ENCODE data around the gene PTPN23. TPM values are rescaled to one million over a fixed set of nuclear protein-coding genes. Genes with fewer than 3 reads are reported as not detected.

Gene PTPN23
- total and polyA plus RNA-seq, 9 of the 15 experiments (the other 6 are each of a cell fraction or from before 2014, with no cell fraction given), result 0.41 to 58.7 (median 7.2) TPM

DNA sequence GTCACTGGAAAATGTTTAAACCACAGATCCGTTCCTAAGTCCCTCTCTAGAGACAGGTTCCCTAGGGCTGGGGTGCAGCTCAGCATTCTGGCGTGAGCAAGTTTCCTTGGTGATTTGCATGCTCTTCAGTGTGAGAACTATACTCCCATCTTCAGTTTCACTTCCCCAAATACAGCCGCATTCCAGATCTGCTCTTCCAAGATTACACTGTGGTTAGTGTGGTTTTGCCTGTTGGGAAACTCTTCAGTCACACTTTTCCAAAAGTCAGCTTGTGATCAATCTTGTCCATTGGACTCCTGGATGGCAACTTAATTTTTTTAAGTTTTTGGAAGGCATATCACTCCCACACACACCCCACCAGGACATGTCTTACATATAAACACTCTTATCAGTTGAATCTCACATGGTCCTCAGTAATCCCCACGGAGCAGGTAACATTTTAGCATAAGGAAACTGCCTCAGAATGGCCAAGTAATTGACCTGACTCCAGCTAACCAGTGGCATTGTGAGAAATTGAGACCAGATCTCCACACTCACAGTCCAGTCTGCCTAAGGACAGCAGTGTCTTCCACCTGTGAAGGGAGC, 33.5 kb upstream of the PTPN23 start (continued):
- TF ChIP-seq, protein P1, sequence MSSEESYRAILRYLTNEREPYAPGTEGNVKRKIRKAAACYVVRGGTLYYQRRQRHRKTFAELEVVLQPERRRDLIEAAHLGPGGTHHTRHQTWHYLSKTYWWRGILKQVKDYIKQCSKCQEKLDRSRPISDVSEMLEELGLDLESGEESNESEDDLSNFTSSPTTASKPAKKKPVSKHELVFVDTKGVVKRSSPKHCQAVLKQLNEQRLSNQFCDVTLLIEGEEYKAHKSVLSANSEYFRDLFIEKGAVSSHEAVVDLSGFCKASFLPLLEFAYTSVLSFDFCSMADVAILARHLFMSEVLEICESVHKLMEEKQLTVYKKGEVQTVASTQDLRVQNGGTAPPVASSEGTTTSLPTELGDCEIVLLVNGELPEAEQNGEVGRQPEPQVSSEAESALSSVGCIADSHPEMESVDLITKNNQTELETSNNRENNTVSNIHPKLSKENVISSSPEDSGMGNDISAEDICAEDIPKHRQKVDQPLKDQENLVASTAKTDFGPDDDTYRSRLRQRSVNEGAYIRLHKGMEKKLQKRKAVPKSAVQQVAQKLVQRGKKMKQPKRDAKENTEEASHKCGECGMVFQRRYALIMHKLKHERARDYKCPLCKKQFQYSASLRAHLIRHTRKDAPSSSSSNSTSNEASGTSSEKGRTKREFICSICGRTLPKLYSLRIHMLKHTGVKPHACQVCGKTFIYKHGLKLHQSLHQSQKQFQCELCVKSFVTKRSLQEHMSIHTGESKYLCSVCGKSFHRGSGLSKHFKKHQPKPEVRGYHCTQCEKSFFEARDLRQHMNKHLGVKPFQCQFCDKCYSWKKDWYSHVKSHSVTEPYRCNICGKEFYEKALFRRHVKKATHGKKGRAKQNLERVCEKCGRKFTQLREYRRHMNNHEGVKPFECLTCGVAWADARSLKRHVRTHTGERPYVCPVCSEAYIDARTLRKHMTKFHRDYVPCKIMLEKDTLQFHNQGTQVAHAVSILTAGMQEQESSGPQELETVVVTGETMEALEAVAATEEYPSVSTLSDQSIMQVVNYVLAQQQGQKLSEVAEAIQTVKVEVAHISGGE (CRISPR knock-in tag; IDR thresholded peaks at IDR 0.05), result peak in 1 of 3 experiments; percentile 52; a peak in 1 of 6 replicates
- no peak for TF ChIP-seq SNIP1 (IDR thresholded peaks at IDR 0.05; ENCODE audit: low read depth)
- TF ChIP-seq, protein P2, sequence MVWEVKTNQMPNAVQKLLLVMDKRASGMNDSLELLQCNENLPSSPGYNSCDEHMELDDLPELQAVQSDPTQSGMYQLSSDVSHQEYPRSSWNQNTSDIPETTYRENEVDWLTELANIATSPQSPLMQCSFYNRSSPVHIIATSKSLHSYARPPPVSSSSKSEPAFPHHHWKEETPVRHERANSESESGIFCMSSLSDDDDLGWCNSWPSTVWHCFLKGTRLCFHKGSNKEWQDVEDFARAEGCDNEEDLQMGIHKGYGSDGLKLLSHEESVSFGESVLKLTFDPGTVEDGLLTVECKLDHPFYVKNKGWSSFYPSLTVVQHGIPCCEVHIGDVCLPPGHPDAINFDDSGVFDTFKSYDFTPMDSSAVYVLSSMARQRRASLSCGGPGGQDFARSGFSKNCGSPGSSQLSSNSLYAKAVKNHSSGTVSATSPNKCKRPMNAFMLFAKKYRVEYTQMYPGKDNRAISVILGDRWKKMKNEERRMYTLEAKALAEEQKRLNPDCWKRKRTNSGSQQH (CRISPR knock-in tag; IDR thresholded peaks at IDR 0.05), result no peak
- no peak for TF ChIP-seq MEF2D (tag; conservative IDR thresholded peaks at IDR 0.05; ENCODE audit: low read depth)
- TF ChIP-seq SMARCB1 (IDR thresholded peaks at IDR 0.05; ENCODE audit: insufficient read length, low read depth), result no peak
- TF ChIP-seq ZBTB5 (IDR thresholded peaks at IDR 0.05), result no peak
- TF ChIP-seq, protein P3, sequence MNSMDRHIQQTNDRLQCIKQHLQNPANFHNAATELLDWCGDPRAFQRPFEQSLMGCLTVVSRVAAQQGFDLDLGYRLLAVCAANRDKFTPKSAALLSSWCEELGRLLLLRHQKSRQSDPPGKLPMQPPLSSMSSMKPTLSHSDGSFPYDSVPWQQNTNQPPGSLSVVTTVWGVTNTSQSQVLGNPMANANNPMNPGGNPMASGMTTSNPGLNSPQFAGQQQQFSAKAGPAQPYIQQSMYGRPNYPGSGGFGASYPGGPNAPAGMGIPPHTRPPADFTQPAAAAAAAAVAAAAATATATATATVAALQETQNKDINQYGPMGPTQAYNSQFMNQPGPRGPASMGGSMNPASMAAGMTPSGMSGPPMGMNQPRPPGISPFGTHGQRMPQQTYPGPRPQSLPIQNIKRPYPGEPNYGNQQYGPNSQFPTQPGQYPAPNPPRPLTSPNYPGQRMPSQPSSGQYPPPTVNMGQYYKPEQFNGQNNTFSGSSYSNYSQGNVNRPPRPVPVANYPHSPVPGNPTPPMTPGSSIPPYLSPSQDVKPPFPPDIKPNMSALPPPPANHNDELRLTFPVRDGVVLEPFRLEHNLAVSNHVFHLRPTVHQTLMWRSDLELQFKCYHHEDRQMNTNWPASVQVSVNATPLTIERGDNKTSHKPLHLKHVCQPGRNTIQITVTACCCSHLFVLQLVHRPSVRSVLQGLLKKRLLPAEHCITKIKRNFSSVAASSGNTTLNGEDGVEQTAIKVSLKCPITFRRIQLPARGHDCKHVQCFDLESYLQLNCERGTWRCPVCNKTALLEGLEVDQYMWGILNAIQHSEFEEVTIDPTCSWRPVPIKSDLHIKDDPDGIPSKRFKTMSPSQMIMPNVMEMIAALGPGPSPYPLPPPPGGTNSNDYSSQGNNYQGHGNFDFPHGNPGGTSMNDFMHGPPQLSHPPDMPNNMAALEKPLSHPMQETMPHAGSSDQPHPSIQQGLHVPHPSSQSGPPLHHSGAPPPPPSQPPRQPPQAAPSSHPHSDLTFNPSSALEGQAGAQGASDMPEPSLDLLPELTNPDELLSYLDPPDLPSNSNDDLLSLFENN (IDR thresholded peaks at IDR 0.05; ENCODE audit: low read depth in 2 of 2, low read length in 2 of 2), result 0 out of 4 replicates have a peak, but pooled peaks of 1 of the 2 experiments have one; percentile 43
- peak; percentile 95 for TF ChIP-seq TCF3 (CRISPR knock-in tag; IDR thresholded peaks at IDR 0.05)
- TF ChIP-seq, protein P4, sequence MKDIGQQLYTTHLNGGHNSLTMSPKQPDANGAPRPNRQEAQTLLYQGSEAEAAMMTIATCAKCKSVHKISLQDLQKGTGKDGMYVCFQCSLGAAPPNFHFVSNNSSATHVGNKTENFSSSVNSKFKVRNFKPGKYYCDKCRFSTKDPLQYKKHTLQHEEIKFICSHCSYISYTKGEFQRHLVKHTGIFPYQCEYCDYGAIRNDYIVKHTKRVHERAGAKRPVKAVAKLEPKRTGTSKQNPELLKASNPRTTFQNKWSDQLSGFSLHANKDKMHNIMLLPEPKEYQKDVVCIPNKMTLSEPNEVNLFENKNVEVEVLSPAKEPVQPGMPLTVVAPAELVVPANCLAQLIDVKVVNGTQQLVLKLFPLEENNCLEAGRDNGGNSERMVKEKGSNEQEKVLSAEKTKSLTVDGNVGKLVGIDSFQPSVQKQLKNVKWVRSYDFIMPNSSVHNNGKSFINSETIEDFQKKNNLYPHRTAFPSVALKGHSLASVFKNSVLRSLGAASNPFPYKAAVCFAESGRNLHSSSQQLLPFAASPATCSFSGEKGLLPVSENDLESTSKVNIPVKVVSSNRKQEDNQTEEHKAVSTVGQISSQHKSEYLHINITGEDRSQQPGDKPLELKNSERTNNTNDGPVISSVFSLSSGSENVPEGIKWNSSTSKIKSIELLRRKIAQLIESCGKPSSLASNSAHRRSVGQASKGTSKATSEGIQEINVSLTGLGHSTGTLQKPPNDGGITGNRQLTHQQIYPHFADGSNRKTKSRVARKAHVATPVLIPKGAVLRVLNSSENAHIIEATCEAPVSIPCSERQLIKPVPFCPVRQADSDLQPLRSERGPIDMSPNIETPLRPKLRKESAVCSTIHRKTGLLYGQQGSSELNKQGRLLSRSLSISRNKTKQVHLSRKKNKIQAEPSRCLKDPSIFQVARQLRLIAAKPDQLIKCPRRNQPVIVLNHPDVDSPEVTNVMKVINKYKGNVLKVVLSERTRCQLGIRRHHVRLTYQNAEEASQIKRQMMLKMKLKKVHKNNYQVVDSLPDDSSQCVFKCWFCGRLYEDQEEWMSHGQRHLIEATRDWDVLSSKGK (CRISPR knock-in tag; IDR thresholded peaks at IDR 0.05), result no peak
